Vagina (tissue), 2 donors: ENCODE results near the gene GASK1B. TPM values are rescaled to one million over a fixed set of nuclear protein-coding genes. Genes with fewer than 3 reads are reported as not detected.

ENCODE experiments used
- DNase-seq, 2 donors: peaks; one replicate each; pipeline ENCODE4 v3.0.0-alpha.2; 2017; ENCODE audit errors: extremely low spot score in 2 of 2
- H3K27ac ChIP-seq: fragments of 200-600 bp; sonication (generic); one replicate; pipeline ENCODE4 v1.5.1; 2019
- H3K27me3 ChIP-seq: fragments of 200-600 bp; sonication (generic); one replicate; pipeline ENCODE4 v1.5.1; 2019
- H3K36me3 ChIP-seq, 2 donors: fragments of 200-600 bp; sonication (generic); one replicate each; pipeline ENCODE4 v1.5.1; 2017 to 2019
- H3K4me1 ChIP-seq: fragments of 200-600 bp; sonication (generic); one replicate; pipeline ENCODE4 v1.5.1; 2019
- H3K4me3 ChIP-seq, 2 donors: fragments of 200-600 bp; sonication (generic); 1 replicate in 1 of 2; 2 replicates in 1 of 2; pipeline ENCODE4 v1.5.1; 2016 to 2019
- H3K9me3 ChIP-seq: fragments of 200-600 bp; sonication (generic); one replicate; pipeline ENCODE4 v1.5.1; 2019
- CTCF ChIP-seq, 3 experiments: fragments of 450-650 bp in 2 of 3; fragments of 200-600 bp in 1 of 3; sonication (generic) in 1 of 3; IDR thresholded peaks; one replicate each; pipeline ENCODE4 v1.5.1; 2017 to 2019; ENCODE audit warnings: antibody characterized with exemption in 3 of 3, mild to moderate bottlenecking in 2 of 3, moderate library complexity in 2 of 3
- POLR2A ChIP-seq, 2 donors: fragments of 450-650 bp; IDR thresholded peaks; one replicate each; pipeline ENCODE4 v1.6.1; 2017; ENCODE audit warnings: antibody characterized with exemption in 2 of 2, mild to moderate bottlenecking in 2 of 2, moderate library complexity in 2 of 2
- POLR2AphosphoS5 ChIP-seq, 2 donors: sonication (generic); formaldehyde crosslinking; IDR thresholded peaks; one replicate each; pipeline ENCODE4 v1.9.0; 2017; ENCODE audit warnings: antibody characterized with exemption in 2 of 2, mild to moderate bottlenecking in 2 of 2, low read depth in 1 of 2; ENCODE audit not compliant: insufficient read depth in 1 of 2
- intact Hi-C: fragments of 100-400 bp; cut with DNase I; formaldehyde crosslinking; loops from one replicate; pipeline ENCODE4 v1.15.1; 2023
- total RNA-seq: library from RNA; depleted of rRNA; stranded (reverse); fragments of >200 nt; gene quantifications from one replicate; pipeline ENCODE4 v1.2.3, GENCODE V29; 2016

GASK1B gene
- total RNA-seq, 1 donor from 2014 or later: 24.3 TPM

- H3K4me3 ChIP-seq: no peak overlapping the region
- H3K36me3 ChIP-seq: peaks cover 0 to 8% of the 10 kb centered on the region in 2 donors
- H3K4me1 ChIP-seq: peaks cover 44% of the 10 kb centered on the region
- TF ChIP-seq POLR2AphosphoS5 (IDR thresholded peaks at IDR 0.05; ENCODE audit: insufficient read depth in 1 of 2, low read depth in 1 of 2) (no peak), POLR2A (IDR thresholded peaks at IDR 0.05) (no peak), CTCF (IDR thresholded peaks at IDR 0.05) (no peak)
- H3K9me3 ChIP-seq: no peaks in the 10 kb centered on the region
- DNase-seq: no peak
- intact Hi-C loops: no loop called here
- H3K27ac ChIP-seq: no peak overlapping the region
- no peaks in the 10 kb centered on the region for H3K27me3 ChIP-seq
These were observed 17.0 kb downstream of the GASK1B start for GRCh38 chr4:158155656-158156356.

- no peak for DNase-seq
- TF ChIP-seq POLR2AphosphoS5 (IDR thresholded peaks at IDR 0.05; ENCODE audit: insufficient read depth in 1 of 2, low read depth in 1 of 2) (no peak), CTCF (IDR thresholded peaks at IDR 0.05) (no peak), POLR2A (IDR thresholded peaks at IDR 0.05) (no peak)
- Histone ChIP-seq H3K4me1 (no peaks in the 10 kb centered on the region), H3K36me3 (peaks cover 0 to 8% of the 10 kb centered on the region in 2 donors), H3K9me3 (no peaks in the 10 kb centered on the region), H3K27ac (no peak overlapping the region), H3K4me3 (no peak overlapping the region), H3K27me3 (no peaks in the 10 kb centered on the region)
- intact Hi-C loops: no loop called here
These were observed 25.7 kb downstream of the GASK1B start for GRCh38 chr4:158147151-158147550.

- intact Hi-C loops: no loop called here
- Histone ChIP-seq H3K27ac (no peak overlapping the region), H3K36me3 (peaks cover 0 to 5% of the 10 kb centered on the region in 2 donors), H3K27me3 (no peaks in the 10 kb centered on the region), H3K9me3 (no peaks in the 10 kb centered on the region), H3K4me3 (no peak overlapping the region), H3K4me1 (no peaks in the 10 kb centered on the region)
- no peak for DNase-seq
- no peak for TF ChIP-seq CTCF (IDR thresholded peaks at IDR 0.05)
- no peak for TF ChIP-seq POLR2AphosphoS5 (IDR thresholded peaks at IDR 0.05; ENCODE audit: insufficient read depth in 1 of 2, low read depth in 1 of 2)
- TF ChIP-seq POLR2A (IDR thresholded peaks at IDR 0.05): no peak
These were observed 26.1 kb downstream of the GASK1B start for GRCh38 chr4:158146736-158147135.

- DNase-seq: no peak
- no peaks in the 10 kb centered on the region for H3K27me3 ChIP-seq
- no peak overlapping the region for H3K4me3 ChIP-seq
- no peaks in the 10 kb centered on the region for H3K36me3 ChIP-seq
- TF ChIP-seq POLR2A (IDR thresholded peaks at IDR 0.05): no peak
- no peak for TF ChIP-seq POLR2AphosphoS5 (IDR thresholded peaks at IDR 0.05; ENCODE audit: insufficient read depth in 1 of 2, low read depth in 1 of 2)
- TF ChIP-seq CTCF (IDR thresholded peaks at IDR 0.05): no peak
- no peaks in the 10 kb centered on the region for H3K9me3 ChIP-seq
- no peak overlapping the region for H3K27ac ChIP-seq
- H3K4me1 ChIP-seq: peaks cover 10% of the 10 kb centered on the region
- intact Hi-C loops: no loop called here
These were observed 33.7 kb downstream of the GASK1B start for GRCh38 chr4:158139086-158139485.

GRCh38 chr4:158134222-158134621, 38.6 kb downstream of the GASK1B start:
- TF ChIP-seq POLR2A (IDR thresholded peaks at IDR 0.05) (no peak), CTCF (IDR thresholded peaks at IDR 0.05) (no peak), POLR2AphosphoS5 (IDR thresholded peaks at IDR 0.05; ENCODE audit: insufficient read depth in 1 of 2, low read depth in 1 of 2) (no peak)
- peaks cover 47% of the 10 kb centered on the region for H3K4me1 ChIP-seq
- intact Hi-C loops: no loop called here
- DNase-seq: no peak
- H3K9me3 ChIP-seq: no peaks in the 10 kb centered on the region
- no peak overlapping the region for H3K4me3 ChIP-seq
- no peak overlapping the region for H3K27ac ChIP-seq
- H3K27me3 ChIP-seq: no peaks in the 10 kb centered on the region
- H3K36me3 ChIP-seq: no peaks in the 10 kb centered on the region
